Neural progenitor cell (in vitro differentiated cells): Measurements from ENCODE around the gene PRIMPOL.
"Not testable (repeated sequence)": the region's sequence is repeated elsewhere in the genome, so short reads cannot be mapped to it uniquely, and the experiment has no call there.

Source experiments
- EZH2phosphoT487 ChIP-seq: fragments of 200-600 bp; sonication (generic); IDR thresholded peaks from 2 replicates; pipeline ENCODE4 v1.6.1; 2017; ENCODE audit warnings: antibody characterized with exemption
- TF ChIP-seq, protein P1 (sequence below): fragments of 200-600 bp; sonication (generic); IDR thresholded peaks from 2 replicates; pipeline ENCODE4 v1.5.1; 2017; ENCODE audit warnings: antibody characterized with exemption, mild to moderate bottlenecking

DNA sequence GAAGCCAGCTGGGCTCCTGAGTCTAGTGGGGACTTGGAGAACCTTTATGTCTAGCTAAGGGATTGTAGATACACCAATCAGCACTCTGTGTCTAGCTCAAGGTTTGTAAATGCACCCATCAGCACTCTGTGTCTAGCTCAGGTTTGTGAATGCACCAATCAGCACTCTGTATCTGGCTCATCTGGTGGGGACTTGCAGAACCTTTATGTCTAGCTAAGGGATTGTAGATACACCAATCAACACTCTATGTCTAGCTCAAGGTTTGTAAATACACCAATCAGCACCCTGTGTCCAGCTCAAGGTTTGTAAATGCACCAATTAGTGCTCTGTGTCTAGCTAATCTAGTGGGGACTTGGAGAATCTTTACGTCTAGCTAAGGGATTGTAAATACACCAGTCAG, 92.1 kb downstream of the PRIMPOL start:
- TF ChIP-seq, protein P1, sequence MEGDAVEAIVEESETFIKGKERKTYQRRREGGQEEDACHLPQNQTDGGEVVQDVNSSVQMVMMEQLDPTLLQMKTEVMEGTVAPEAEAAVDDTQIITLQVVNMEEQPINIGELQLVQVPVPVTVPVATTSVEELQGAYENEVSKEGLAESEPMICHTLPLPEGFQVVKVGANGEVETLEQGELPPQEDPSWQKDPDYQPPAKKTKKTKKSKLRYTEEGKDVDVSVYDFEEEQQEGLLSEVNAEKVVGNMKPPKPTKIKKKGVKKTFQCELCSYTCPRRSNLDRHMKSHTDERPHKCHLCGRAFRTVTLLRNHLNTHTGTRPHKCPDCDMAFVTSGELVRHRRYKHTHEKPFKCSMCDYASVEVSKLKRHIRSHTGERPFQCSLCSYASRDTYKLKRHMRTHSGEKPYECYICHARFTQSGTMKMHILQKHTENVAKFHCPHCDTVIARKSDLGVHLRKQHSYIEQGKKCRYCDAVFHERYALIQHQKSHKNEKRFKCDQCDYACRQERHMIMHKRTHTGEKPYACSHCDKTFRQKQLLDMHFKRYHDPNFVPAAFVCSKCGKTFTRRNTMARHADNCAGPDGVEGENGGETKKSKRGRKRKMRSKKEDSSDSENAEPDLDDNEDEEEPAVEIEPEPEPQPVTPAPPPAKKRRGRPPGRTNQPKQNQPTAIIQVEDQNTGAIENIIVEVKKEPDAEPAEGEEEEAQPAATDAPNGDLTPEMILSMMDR: not testable (repeated sequence)
- TF ChIP-seq EZH2phosphoT487: not testable (repeated sequence)
